GM21737 (cell line): ENCODE measurements around the gene ZBTB2.
"Not testable (repeated sequence)": the region's sequence is repeated elsewhere in the genome, so short reads cannot be mapped to it uniquely, and the experiment has no call there.

ENCODE experiments used
- ATAC-seq: cut with Tn5 transposase; IDR thresholded peaks from one replicate; pipeline ENCODE4 v1.9.1; 2021; ENCODE audit warnings: mild to moderate bottlenecking, moderate library complexity; ENCODE audit not compliant: unreplicated experiment

Gene ZBTB2

GRCh38 chr6:151338651-151339200 lies 52.6 kb downstream of the ZBTB2 start:
- ATAC-seq, result no peak

GRCh38 chr6:151335930-151336329 lies 55.4 kb downstream of the ZBTB2 start:
- ATAC-seq, result no peak

- no peak for ATAC-seq
Measured at GRCh38 chr6:151330130-151330696, 61.1 kb downstream of the ZBTB2 start.

DNA sequence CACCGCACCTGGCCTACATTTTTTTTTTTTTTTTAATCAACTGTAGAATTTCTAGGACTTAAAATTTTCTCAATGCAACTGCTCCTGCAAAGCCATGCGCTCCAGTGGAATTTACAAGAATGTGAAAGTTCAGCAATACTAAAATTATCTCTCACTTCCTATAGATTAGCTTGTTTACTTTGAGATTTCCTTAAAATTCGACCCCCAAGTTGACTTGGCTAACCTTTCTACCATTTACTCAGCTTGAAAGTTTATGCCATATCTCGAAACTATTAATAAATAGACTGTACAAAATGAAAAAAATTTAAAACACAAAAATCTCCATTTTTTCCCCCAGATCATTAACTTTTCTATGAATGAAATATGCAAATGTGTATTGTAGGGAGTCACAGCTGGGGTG lies 64.3 kb downstream of the ZBTB2 start:
- ATAC-seq, result no peak

DNA sequence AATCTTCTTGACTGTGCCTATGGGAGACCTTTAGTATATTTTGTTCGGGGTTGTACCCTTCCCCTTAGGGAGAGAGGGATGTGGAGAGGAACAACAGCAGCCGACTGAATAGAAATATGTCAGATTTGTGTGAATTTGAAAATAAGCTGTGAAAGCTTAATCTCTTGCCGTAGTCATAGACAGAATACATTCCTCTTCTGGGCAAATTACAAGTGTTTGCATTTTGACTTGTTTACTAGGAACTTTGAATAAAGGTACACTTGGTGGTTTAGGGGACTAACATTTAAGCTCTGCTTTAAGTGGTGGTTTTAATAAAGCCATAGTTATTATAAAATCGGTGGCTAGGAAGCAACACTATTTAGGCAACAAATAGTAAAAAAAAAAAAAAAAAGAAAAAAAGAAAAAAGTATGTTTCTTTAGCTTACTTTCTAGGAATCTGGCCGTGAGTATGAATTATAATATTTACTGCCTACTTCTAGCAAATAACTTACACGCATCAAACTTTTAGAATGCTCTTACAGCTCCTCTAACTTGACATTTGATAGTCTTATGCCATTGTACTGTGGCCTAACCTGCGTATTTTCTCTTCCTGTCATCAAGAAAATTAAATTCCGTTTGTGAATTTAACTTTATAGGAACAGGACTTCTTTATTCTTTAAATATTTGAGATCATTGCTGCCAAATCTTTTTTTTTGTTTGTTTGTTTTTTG lies 65.1 kb downstream of the ZBTB2 start:
- no peak for ATAC-seq

DNA sequence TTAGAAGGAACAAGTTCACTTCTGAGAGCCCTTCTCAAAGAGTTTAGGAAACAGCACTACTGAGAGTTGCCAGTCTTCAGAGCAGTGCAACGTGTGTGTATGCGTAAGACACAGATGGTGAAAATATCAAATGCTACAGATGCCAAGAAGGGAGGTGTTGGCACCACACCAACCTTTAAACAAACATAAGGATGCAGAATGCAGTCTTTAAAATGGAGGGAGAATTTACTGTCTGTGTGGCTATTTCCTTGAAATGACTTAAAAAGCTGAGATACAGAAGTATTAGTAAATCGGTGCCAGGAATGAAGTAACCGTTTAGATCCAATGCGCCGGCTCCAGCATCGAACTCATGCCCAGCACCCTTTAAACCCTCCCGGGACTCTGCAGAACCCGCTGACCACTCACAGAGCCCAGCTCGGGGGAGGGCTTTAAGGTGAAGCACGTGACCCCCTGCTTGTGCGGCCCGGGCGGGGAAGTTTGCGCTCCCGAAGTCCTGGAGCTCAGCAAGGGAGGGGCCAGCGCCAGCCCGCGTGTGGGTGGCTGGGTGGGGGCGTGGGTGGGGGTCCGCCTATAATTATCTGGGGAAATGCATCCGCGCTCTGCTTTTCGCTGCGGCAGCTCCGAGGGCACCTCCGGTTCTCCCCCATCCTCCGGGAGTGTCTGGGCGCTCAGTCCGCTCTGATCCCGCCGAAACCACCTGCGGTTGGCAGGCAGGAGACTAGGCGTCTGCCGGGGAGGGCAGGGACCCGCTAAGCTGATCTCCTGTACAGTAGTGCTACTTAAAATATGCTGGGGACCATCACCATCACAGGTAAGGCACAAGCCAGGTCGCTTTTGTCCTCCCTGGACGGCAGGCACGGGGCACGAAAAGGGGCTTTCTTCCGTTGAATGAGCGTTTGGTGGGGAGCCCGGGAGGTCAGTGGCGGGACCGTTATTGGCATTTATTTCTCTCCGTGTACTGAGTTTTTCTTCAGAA lies 66.0 kb downstream of the ZBTB2 start:
- no peak for ATAC-seq

- no peak for ATAC-seq
Measured at GRCh38 chr6:151324488-151324825, 66.9 kb downstream of the ZBTB2 start.

DNA sequence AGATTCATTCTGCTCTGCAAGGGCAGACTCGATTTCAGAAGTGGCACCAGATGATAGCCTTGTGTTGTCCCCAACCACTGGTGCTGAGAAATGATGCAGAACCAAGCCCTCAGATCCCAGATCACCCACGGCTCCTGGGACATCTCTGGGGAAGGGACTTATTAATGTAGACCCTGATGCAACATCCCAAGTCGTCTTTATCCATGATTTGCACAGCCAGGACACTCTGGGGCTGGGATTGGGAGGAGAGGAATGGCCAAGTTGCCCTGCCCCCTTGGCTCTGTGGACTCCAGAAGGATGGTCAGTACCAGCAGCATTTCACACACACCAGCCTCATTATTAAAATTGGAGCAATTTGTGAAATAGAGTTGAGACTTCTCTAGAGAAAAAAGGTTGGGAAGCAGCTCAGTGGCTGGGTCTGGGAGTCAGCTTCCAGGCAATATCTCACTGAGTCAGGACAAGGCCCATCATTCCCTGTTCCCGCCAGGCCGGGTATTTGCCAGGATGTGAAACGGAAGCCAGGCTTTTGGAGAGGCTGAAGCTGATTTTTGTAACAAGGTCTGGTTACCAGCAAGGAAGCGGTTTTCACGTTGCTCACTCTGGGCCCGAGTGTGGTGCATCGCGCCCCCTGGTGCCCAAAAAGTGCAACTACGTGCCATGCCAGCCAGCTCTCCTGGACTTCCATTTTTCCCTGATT lies 67.4 kb downstream of the ZBTB2 start:
- ATAC-seq, result no peak

GRCh38 chr6:151322570-151322969 lies 68.8 kb downstream of the ZBTB2 start:
- ATAC-seq, result no peak

GRCh38 chr6:151321438-151321837 lies 69.9 kb downstream of the ZBTB2 start:
- no peak for ATAC-seq

DNA sequence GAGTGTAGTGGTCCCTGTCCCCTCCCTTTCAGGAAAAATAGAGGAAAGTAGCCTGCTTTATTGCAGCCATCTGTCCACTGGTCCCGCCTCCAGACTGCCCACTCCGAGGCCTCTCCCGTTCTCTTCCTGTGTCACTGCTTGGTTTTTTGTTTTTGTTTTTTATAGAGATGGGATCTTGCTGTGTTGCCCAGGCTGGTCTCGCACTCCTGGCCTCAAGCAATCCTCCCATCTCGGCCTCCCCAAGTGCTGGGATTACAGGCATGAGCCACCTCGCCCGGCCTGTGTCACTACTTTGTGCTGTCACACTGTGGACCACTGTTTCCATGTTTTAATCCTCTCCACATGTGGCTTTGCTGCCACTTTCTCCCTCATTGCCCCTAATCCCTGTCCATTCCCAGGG lies 71.2 kb downstream of the ZBTB2 start:
- ATAC-seq, result no peak

DNA sequence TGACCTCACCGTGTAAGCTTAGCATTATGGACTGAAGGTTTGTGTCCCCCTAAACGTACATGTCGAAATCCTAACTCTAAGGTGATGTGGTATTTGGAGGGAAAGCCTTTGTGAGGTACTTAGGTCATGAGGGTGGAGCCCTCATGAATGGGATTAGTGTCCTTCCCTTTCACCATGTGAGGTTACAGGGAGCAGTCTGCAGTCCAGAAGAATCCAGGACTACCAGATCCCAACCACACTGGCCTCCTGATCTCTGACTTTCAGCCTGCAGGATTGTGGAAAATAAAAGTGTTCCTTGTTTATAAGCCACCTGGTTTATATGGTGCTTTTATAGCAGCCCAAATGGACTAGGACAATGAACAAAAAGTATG lies 73.4 kb downstream of the ZBTB2 start:
- ATAC-seq, result no peak

- ATAC-seq, result no peak
Measured at GRCh38 chr6:151317103-151317994, 74.0 kb downstream of the ZBTB2 start.

GRCh38 chr6:151315661-151316060 lies 75.7 kb downstream of the ZBTB2 start:
- not testable (repeated sequence) for ATAC-seq
